Activated T-cell treated with anti-CD3 and anti-CD28 coated beads, Interleukin-2, amount 50 U/mL, for 24 hours (primary cell): Measurements from ENCODE around the gene FCN3.

ENCODE experiments used
- DNase-seq: peaks from one replicate; pipeline ENCODE4 v3.0.0-alpha.2; 2020
- H3K27ac Mint-ChIP-seq: 2 replicates; pipeline ENCODE4 v1.8.0; 2020; ENCODE audit warnings: mild to moderate bottlenecking, mixed read lengths
- H3K27me3 Mint-ChIP-seq: 2 replicates; pipeline ENCODE4 v1.8.0; 2020; ENCODE audit warnings: mixed read lengths
- H3K36me3 Mint-ChIP-seq: 2 replicates; pipeline ENCODE4 v1.8.0; 2020; ENCODE audit warnings: low read depth, mixed read lengths
- H3K4me1 Mint-ChIP-seq: 2 replicates; pipeline ENCODE4 v1.8.0; 2020; ENCODE audit warnings: low read depth, mixed read lengths
- H3K4me3 Mint-ChIP-seq: 2 replicates; pipeline ENCODE4 v1.8.0; 2020; ENCODE audit warnings: mild to moderate bottlenecking, moderate library complexity, mixed read lengths
- H3K9me3 Mint-ChIP-seq: 2 replicates; pipeline ENCODE4 v1.8.0; 2020; ENCODE audit warnings: mixed read lengths

Gene FCN3

GRCh38 chr1:27405074-27405473 is 30.4 kb upstream of the FCN3 start:
- Mint-ChIP-seq H3K27me3 (no peaks in the 10 kb centered on the region), H3K4me1 (peaks cover 20% of the 10 kb centered on the region), H3K27ac (no peak overlapping the region), H3K4me3 (no peak overlapping the region), H3K9me3 (no peaks in the 10 kb centered on the region), H3K36me3 (peaks cover 42% of the 10 kb centered on the region)
- DNase-seq: no peak

- Mint-ChIP-seq H3K9me3 (no peaks in the 10 kb centered on the region), H3K4me3 (no peak overlapping the region), H3K36me3 (peaks cover 35% of the 10 kb centered on the region), H3K27ac (peak overlapping the region; percentile 85), H3K4me1 (peaks cover 20% of the 10 kb centered on the region), H3K27me3 (no peaks in the 10 kb centered on the region)
- no peak for DNase-seq
Observed at GRCh38 chr1:27403931-27404330, 29.3 kb upstream of the FCN3 start.

GRCh38 chr1:27403065-27403726 is 28.6 kb upstream of the FCN3 start:
- peaks cover 20% of the 10 kb centered on the region for H3K4me1 Mint-ChIP-seq
- H3K36me3 Mint-ChIP-seq: peaks cover 28% of the 10 kb centered on the region
- no peaks in the 10 kb centered on the region for H3K9me3 Mint-ChIP-seq
- no peak overlapping the region for H3K4me3 Mint-ChIP-seq
- peak; percentile 56 for DNase-seq
- H3K27me3 Mint-ChIP-seq: no peaks in the 10 kb centered on the region
- peak overlapping the region; percentile 85 for H3K27ac Mint-ChIP-seq

- Mint-ChIP-seq H3K27me3 (no peaks in the 10 kb centered on the region), H3K4me1 (peaks cover 20% of the 10 kb centered on the region), H3K4me3 (no peak overlapping the region), H3K27ac (peak overlapping the region; percentile 85), H3K36me3 (peaks cover 20% of the 10 kb centered on the region), H3K9me3 (no peaks in the 10 kb centered on the region)
- DNase-seq: no peak
Observed at GRCh38 chr1:27402349-27402754, 27.7 kb upstream of the FCN3 start.

GRCh38 chr1:27400963-27401341 is 26.3 kb upstream of the FCN3 start:
- Mint-ChIP-seq H3K4me3 (no peak overlapping the region), H3K27me3 (no peaks in the 10 kb centered on the region), H3K27ac (no peak overlapping the region), H3K4me1 (peaks cover 20% of the 10 kb centered on the region), H3K36me3 (peaks cover 8% of the 10 kb centered on the region), H3K9me3 (no peaks in the 10 kb centered on the region)
- DNase-seq: no peak

- no peak overlapping the region for H3K4me3 Mint-ChIP-seq
- DNase-seq: no peak
- H3K27me3 Mint-ChIP-seq: no peaks in the 10 kb centered on the region
- no peaks in the 10 kb centered on the region for H3K9me3 Mint-ChIP-seq
- H3K27ac Mint-ChIP-seq: no peak overlapping the region
- H3K4me1 Mint-ChIP-seq: peaks cover 20% of the 10 kb centered on the region
- peaks cover 4% of the 10 kb centered on the region for H3K36me3 Mint-ChIP-seq
Observed at GRCh38 chr1:27400082-27400962, 25.7 kb upstream of the FCN3 start.

GRCh38 chr1:27399251-27400025 is 24.8 kb upstream of the FCN3 start:
- Mint-ChIP-seq H3K9me3 (no peaks in the 10 kb centered on the region), H3K36me3 (peaks cover 2% of the 10 kb centered on the region), H3K4me3 (no peak overlapping the region), H3K27ac (no peak overlapping the region), H3K4me1 (peaks cover 25% of the 10 kb centered on the region), H3K27me3 (no peaks in the 10 kb centered on the region)
- DNase-seq: no peak

GRCh38 chr1:27398405-27399149 is 24.0 kb upstream of the FCN3 start:
- Mint-ChIP-seq H3K4me1 (peaks cover 17% of the 10 kb centered on the region), H3K9me3 (no peaks in the 10 kb centered on the region), H3K36me3 (peaks cover 2% of the 10 kb centered on the region), H3K27ac (peak overlapping the region; percentile 42), H3K27me3 (no peaks in the 10 kb centered on the region), H3K4me3 (no peak overlapping the region)
- DNase-seq: no peak

- Mint-ChIP-seq H3K27ac (no peak overlapping the region), H3K9me3 (no peaks in the 10 kb centered on the region), H3K36me3 (peaks cover 2% of the 10 kb centered on the region), H3K4me3 (no peak overlapping the region), H3K27me3 (no peaks in the 10 kb centered on the region), H3K4me1 (peaks cover 15% of the 10 kb centered on the region)
- DNase-seq: no peak
Observed at GRCh38 chr1:27397749-27398148, 23.1 kb upstream of the FCN3 start.

- Mint-ChIP-seq H3K4me1 (peaks cover 17% of the 10 kb centered on the region), H3K4me3 (no peak overlapping the region), H3K27ac (peak overlapping the region; percentile 22), H3K9me3 (no peaks in the 10 kb centered on the region), H3K36me3 (peaks cover 3% of the 10 kb centered on the region), H3K27me3 (no peaks in the 10 kb centered on the region)
- no peak for DNase-seq
Observed at GRCh38 chr1:27397110-27397509, 22.5 kb upstream of the FCN3 start.

GRCh38 chr1:27395441-27396195 is 21.0 kb upstream of the FCN3 start:
- peak; percentile 85 for DNase-seq
- Mint-ChIP-seq H3K4me1 (peaks cover 22% of the 10 kb centered on the region), H3K27me3 (no peaks in the 10 kb centered on the region), H3K27ac (no peak overlapping the region), H3K4me3 (no peak overlapping the region), H3K9me3 (no peaks in the 10 kb centered on the region), H3K36me3 (peaks cover 3% of the 10 kb centered on the region)

- no peaks in the 10 kb centered on the region for H3K27me3 Mint-ChIP-seq
- DNase-seq: no peak
- no peaks in the 10 kb centered on the region for H3K9me3 Mint-ChIP-seq
- no peak overlapping the region for H3K4me3 Mint-ChIP-seq
- H3K36me3 Mint-ChIP-seq: peaks cover 3% of the 10 kb centered on the region
- H3K27ac Mint-ChIP-seq: no peak overlapping the region
- H3K4me1 Mint-ChIP-seq: peaks cover 22% of the 10 kb centered on the region
Observed at GRCh38 chr1:27394925-27395324, 20.3 kb upstream of the FCN3 start.

GRCh38 chr1:27394282-27394658 is 19.6 kb upstream of the FCN3 start:
- H3K27ac Mint-ChIP-seq: no peak overlapping the region
- H3K4me1 Mint-ChIP-seq: peaks cover 22% of the 10 kb centered on the region
- no peaks in the 10 kb centered on the region for H3K9me3 Mint-ChIP-seq
- no peak for DNase-seq
- no peaks in the 10 kb centered on the region for H3K27me3 Mint-ChIP-seq
- peaks cover 3% of the 10 kb centered on the region for H3K36me3 Mint-ChIP-seq
- no peak overlapping the region for H3K4me3 Mint-ChIP-seq
